Stimulated activated memory B cell treated with anti-CD40 and anti-IgM and Interleukin-4, amounts not matched to agents 10 μg/mL and 1 μg/mL and 100 μg/mL, for 72 hours (primary cell): Measurements from ENCODE around the gene SUPT20HL1.
"Not testable (repeated sequence)": the region's sequence is repeated elsewhere in the genome, so short reads cannot be mapped to it uniquely, and the experiment has no call there.

Experiments
- ATAC-seq: fragments of 150-1000 bp; cut with Tn5 transposase; 2 replicates; pipeline ENCODE4 v1.10.0; 2021
- H3K27ac Mint-ChIP-seq: one replicate; pipeline ENCODE4 v1.8.0; 2022; ENCODE audit warnings: mild to moderate bottlenecking, mixed read lengths
- H3K27me3 Mint-ChIP-seq: one replicate; pipeline ENCODE4 v1.8.0; 2022; ENCODE audit warnings: mixed read lengths
- H3K36me3 Mint-ChIP-seq: one replicate; pipeline ENCODE4 v1.8.0; 2022; ENCODE audit warnings: mixed read lengths
- H3K4me1 Mint-ChIP-seq: one replicate; pipeline ENCODE4 v1.8.0; 2022; ENCODE audit warnings: mixed read lengths
- H3K4me3 Mint-ChIP-seq: one replicate; pipeline ENCODE4 v1.8.0; 2022; ENCODE audit warnings: mild to moderate bottlenecking, moderate library complexity, mixed read lengths
- H3K9me3 Mint-ChIP-seq: one replicate; pipeline ENCODE4 v1.8.0; 2022; ENCODE audit warnings: mixed read lengths

SUPT20HL1 gene

DNA sequence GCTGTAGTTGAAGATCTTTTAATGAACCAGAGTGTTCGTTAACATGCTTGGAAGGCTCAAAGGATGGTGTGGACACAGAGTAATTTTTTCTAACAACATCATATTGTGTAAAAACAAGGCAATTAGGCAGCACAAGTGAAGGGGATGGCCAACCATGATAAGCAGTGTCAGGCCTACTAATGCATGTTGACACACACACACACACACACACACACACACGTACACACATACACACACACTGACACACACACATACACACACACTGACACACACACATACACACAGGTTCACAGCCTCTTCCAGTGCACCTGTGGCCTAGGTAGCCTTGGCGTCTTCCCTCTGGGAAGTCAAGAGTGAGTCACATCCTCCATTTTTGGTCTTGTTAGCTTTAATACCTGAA is at the start of gene SUPT20HL1:
SUPT20HL1 (plus strand) TSS at position 368 of the 400 bp plus-strand sequence. CDS start 2,122 bp downstream, outside the sequence.
- Mint-ChIP-seq H3K9me3 (no peaks in the 10 kb centered on the region), H3K36me3 (no peaks in the 10 kb centered on the region), H3K27ac (no peak within 1 kb of the TSS), H3K4me3 (no peak within 1 kb of the TSS), H3K4me1 (no peaks in the 10 kb centered on the region), H3K27me3 (no peaks in the 10 kb centered on the region)
- ATAC-seq: no peak

DNA sequence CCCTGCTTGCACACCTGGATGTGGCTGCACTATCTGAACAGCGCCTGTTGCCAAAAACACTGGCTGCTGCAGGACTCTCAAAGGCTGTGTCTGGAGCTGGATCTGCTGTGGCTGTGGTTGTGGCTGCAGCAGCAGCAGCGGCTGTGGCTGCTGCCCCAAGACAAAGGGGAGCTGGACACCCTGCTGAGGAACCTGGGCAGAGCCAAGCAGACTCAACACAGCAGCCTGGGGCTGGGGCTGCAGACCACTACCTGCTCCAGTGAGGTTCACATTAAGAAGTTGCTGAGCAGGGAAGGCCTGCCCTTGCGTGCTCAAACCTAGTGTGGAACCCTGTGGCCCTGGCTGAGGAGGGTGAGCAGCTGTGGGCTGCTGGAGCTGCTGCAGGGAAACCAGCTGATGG is 49.5 kb upstream of the SUPT20HL1 start:
- not testable (repeated sequence) for H3K9me3 Mint-ChIP-seq, H3K27me3 Mint-ChIP-seq, H3K4me3 Mint-ChIP-seq

DNA sequence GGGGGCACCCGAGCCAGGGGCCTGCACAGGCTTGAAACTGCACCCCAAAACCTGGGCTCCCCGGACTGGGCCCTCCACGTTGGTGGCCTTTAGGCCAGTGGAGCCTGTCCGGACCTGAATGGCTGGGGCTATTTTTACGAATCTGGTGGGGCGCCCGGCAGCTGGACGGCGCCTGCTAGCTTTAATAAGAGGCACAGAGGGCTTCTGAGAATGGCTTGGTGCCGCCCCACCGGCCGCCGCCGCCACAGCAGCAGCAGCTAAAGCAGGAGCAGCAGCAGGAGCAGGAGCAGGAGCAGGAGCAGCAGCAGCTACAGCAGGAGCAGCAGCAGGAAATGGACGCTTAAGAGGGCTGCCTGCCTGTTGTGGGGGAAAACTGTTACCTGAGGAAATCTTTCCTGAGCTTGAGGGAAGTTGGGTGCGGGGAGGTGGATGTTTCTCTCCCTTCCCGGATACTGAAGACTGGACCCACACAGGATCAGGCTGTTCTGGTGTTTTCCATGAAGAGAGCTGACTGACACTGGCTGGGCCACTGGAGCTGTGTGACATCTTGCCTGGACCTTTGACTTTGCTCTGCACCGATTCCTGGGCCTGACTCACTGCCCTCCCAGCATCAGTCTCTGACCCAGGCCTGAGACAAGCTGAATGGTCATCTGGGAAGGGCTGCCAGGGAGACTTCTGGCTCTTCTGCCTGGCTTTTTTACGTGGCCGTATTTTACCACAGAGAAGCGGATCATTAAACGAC is 48.8 kb upstream of the SUPT20HL1 start:
- H3K9me3 Mint-ChIP-seq, H3K4me3 Mint-ChIP-seq, H3K4me1 Mint-ChIP-seq, H3K27me3 Mint-ChIP-seq, H3K27ac Mint-ChIP-seq, ATAC-seq, H3K36me3 Mint-ChIP-seq: not testable (repeated sequence)

More for the DNA sequence above, 49.5 kb upstream of the SUPT20HL1 start:
- not testable (repeated sequence) for ATAC-seq, H3K4me1 Mint-ChIP-seq, H3K27ac Mint-ChIP-seq, H3K36me3 Mint-ChIP-seq

- not testable (repeated sequence) for H3K27me3 Mint-ChIP-seq, H3K4me1 Mint-ChIP-seq, H3K36me3 Mint-ChIP-seq, ATAC-seq, H3K9me3 Mint-ChIP-seq, H3K4me3 Mint-ChIP-seq, H3K27ac Mint-ChIP-seq
Observed at GRCh38 chrX:24312249-24312607, 48.2 kb upstream of the SUPT20HL1 start.

GRCh38 chrX:24314019-24314635 is 46.3 kb upstream of the SUPT20HL1 start, which contains the start of gene SUPT20HL2:
SUPT20HL2 (minus strand) TSS chrX:24314069; CDS start chrX:24313315, 754 bp downstream.
- H3K4me3 Mint-ChIP-seq: no peak within 1 kb of the TSS
- H3K4me1 Mint-ChIP-seq: no peaks in the 10 kb centered on the region

GRCh38 chrX:24316111-24316510 is 44.3 kb upstream of the SUPT20HL1 start:
- Mint-ChIP-seq H3K9me3 (no peaks in the 10 kb centered on the region), H3K4me3 (no peak overlapping the region), H3K27ac (no peak overlapping the region), H3K4me1 (no peaks in the 10 kb centered on the region), H3K27me3 (no peaks in the 10 kb centered on the region), H3K36me3 (no peaks in the 10 kb centered on the region)
- ATAC-seq: no peak

More at GRCh38 chrX:24314019-24314635, 46.3 kb upstream of the SUPT20HL1 start, which contains the start of gene SUPT20HL2:
- Mint-ChIP-seq H3K36me3 (no peaks in the 10 kb centered on the region), H3K27ac (no peak within 1 kb of the TSS), H3K27me3 (no peaks in the 10 kb centered on the region), H3K9me3 (no peaks in the 10 kb centered on the region)
- no peak for ATAC-seq

DNA sequence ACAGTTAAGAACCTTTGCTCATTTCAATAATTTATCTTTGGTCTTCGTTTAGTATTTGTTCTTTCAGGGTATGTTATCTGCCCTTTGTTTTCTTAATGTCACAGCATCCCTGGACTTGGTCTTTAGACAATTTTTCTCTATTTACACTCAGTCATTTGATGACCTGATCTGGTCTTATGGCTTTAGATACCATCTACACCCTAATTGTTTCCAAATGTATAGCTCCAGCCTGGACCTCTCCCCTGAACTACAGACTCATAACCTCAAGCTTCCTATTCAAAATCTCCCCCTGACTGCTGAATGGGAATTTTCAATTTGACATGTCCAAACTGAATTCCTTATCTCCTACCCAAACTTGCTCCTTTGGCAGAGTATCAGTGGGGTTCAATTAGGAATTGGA is 42.9 kb upstream of the SUPT20HL1 start:
- Mint-ChIP-seq H3K4me1 (no peaks in the 10 kb centered on the region), H3K9me3 (no peaks in the 10 kb centered on the region), H3K4me3 (no peak overlapping the region), H3K27me3 (no peaks in the 10 kb centered on the region), H3K36me3 (no peaks in the 10 kb centered on the region), H3K27ac (no peak overlapping the region)
- ATAC-seq: no peak

DNA sequence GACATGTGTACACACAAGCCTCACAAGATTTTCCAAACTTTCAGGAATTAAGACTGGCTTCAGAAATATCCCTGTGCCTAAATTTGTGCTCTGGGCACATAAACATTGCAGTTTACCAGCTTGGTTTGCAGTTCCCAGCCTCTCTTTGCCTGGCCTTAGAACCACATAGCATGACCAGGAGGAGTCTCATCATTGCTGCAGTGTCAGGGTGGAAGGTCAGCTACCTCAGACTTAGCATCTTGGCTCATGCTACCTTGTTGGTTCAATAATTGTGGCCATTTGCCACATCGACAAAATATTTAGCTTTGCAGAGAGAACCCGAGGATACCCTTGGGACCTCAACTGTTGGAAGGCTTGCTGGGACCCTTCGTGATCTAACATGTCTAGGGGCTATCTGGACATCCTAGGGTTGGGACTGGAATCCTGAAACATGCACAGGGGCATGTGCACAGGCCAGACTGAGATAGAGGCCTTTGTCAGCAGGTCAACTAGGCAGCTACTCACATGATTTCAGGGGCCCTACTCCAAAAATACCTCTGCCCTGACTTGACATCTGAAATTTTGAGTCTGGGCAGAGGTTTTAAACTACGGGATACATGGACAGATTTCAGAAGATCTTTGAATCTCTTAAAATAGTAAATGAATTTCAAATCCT is 38.6 kb upstream of the SUPT20HL1 start:
- H3K27me3 Mint-ChIP-seq: peaks cover 9% of the 10 kb centered on the region

DNA sequence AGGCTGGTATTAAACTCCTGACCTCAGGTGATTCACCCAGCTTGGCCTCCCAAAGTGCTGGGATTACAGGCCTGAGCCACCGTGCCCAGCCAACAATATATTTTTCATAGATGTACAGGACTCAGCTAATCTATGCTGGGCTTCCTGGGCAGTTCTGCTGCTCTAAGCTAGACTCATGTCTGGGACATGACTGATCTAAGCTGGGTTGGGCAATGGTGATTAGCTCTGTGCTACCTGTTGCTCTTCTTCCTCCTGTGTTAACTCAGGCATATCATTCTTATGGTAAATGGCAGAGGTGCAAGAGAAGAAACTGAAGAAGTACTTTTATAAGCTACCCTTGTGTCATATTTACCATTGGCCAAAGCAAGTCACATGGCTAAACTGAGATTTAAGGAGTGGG is 35.2 kb upstream of the SUPT20HL1 start:
- Mint-ChIP-seq H3K27ac (no peak overlapping the region), H3K4me3 (no peak overlapping the region), H3K27me3 (peaks cover 9% of the 10 kb centered on the region), H3K36me3 (no peaks in the 10 kb centered on the region), H3K9me3 (no peaks in the 10 kb centered on the region), H3K4me1 (no peaks in the 10 kb centered on the region)
- ATAC-seq: no peak

More for the DNA sequence above, 38.6 kb upstream of the SUPT20HL1 start:
- H3K4me3 Mint-ChIP-seq: no peak overlapping the region
- no peaks in the 10 kb centered on the region for H3K36me3 Mint-ChIP-seq
- H3K27ac Mint-ChIP-seq: no peak overlapping the region
- no peak for ATAC-seq
- H3K9me3 Mint-ChIP-seq: no peaks in the 10 kb centered on the region
- no peaks in the 10 kb centered on the region for H3K4me1 Mint-ChIP-seq

GRCh38 chrX:24332878-24333277 is 27.6 kb upstream of the SUPT20HL1 start:
- no peaks in the 10 kb centered on the region for H3K4me1 Mint-ChIP-seq
- H3K27ac Mint-ChIP-seq: no peak overlapping the region
- ATAC-seq: no peak
- no peak overlapping the region for H3K4me3 Mint-ChIP-seq
- no peaks in the 10 kb centered on the region for H3K9me3 Mint-ChIP-seq
- H3K36me3 Mint-ChIP-seq: no peaks in the 10 kb centered on the region
- H3K27me3 Mint-ChIP-seq: peaks cover 10% of the 10 kb centered on the region

- no peaks in the 10 kb centered on the region for H3K4me1 Mint-ChIP-seq
- H3K9me3 Mint-ChIP-seq: no peaks in the 10 kb centered on the region
- H3K36me3 Mint-ChIP-seq: no peaks in the 10 kb centered on the region
- no peak overlapping the region for H3K4me3 Mint-ChIP-seq
- peaks cover 10% of the 10 kb centered on the region for H3K27me3 Mint-ChIP-seq
- H3K27ac Mint-ChIP-seq: no peak overlapping the region
- ATAC-seq: no peak
Observed at GRCh38 chrX:24333371-24333770, 27.1 kb upstream of the SUPT20HL1 start.

GRCh38 chrX:24334461-24334860 is 26.0 kb upstream of the SUPT20HL1 start:
- Mint-ChIP-seq H3K27ac (no peak overlapping the region), H3K9me3 (no peaks in the 10 kb centered on the region), H3K4me3 (no peak overlapping the region), H3K27me3 (peaks cover 10% of the 10 kb centered on the region), H3K36me3 (no peaks in the 10 kb centered on the region), H3K4me1 (no peaks in the 10 kb centered on the region)
- no peak for ATAC-seq

- H3K27me3 Mint-ChIP-seq: peaks cover 10% of the 10 kb centered on the region
- ATAC-seq: no peak
- no peak overlapping the region for H3K4me3 Mint-ChIP-seq
- H3K9me3 Mint-ChIP-seq: no peaks in the 10 kb centered on the region
- no peaks in the 10 kb centered on the region for H3K36me3 Mint-ChIP-seq
- H3K27ac Mint-ChIP-seq: no peak overlapping the region
- H3K4me1 Mint-ChIP-seq: no peaks in the 10 kb centered on the region
Observed at GRCh38 chrX:24335871-24336270, 24.6 kb upstream of the SUPT20HL1 start.

DNA sequence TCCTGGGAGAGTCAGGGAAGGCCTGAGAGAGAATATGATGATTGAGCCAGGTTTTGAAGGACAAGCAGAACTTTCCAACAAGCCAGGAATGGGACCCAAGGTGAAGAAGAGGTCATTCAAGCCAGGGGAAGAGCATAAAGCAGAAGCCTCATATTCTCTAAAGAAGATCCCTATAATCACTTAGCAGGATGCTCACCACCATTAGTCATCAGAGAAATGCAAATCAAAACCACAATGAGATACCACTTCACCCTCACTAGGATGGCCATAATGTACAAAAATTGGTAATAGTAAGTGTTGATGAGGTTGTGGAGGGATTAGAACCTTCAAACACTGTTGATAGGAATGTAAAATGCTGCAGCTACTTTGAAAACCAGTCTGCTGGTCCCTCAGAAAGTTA is 20.5 kb upstream of the SUPT20HL1 start:
- H3K4me3 Mint-ChIP-seq: no peak overlapping the region
- H3K9me3 Mint-ChIP-seq: no peaks in the 10 kb centered on the region
- no peaks in the 10 kb centered on the region for H3K36me3 Mint-ChIP-seq
- peaks cover 6% of the 10 kb centered on the region for H3K4me1 Mint-ChIP-seq
- no peaks in the 10 kb centered on the region for H3K27me3 Mint-ChIP-seq
- no peak overlapping the region for H3K27ac Mint-ChIP-seq
- no peak for ATAC-seq

DNA sequence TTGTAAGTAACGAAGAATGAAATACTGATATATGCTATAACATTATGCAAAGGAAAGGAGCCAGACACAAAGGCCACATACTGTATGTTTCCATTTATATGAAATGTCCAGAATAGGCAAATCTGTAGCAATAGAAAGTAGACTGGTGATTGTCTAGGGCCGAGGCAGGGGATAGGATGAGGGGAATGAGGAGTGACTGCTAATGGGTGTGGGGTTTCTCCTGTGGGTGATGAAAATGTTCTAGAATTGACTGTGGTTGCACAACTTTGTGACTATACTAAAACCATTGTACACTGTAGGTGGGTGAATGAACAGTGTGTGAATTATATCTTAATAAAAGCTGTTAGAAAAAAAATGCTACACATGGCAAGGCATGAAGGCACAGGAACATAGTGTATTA is 19.9 kb upstream of the SUPT20HL1 start:
- ATAC-seq: no peak
- Mint-ChIP-seq H3K9me3 (no peaks in the 10 kb centered on the region), H3K27ac (no peak overlapping the region), H3K27me3 (no peaks in the 10 kb centered on the region), H3K4me1 (peaks cover 6% of the 10 kb centered on the region), H3K36me3 (no peaks in the 10 kb centered on the region), H3K4me3 (no peak overlapping the region)

DNA sequence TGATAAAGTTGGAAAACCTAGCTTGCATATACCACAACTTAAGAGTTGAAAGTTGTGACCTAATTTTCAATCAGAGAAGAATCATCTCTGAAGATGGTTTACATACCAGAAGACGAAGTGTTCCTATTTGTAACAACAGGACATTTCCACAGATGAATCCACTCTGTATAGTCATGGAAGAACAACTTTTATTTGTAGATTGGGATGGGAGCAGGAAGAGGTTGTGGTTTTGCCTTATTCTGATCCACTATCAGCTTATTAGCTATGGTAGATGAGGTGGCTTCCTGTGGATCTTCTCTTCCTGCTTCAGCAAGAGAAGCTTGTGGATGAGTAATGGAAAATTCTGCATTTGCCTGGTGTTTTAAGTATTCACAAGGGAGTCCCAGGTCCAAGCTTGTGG is 18.6 kb upstream of the SUPT20HL1 start:
- no peaks in the 10 kb centered on the region for H3K36me3 Mint-ChIP-seq
- H3K4me1 Mint-ChIP-seq: peaks cover 6% of the 10 kb centered on the region

More for the DNA sequence above, 18.6 kb upstream of the SUPT20HL1 start:
- Mint-ChIP-seq H3K27me3 (no peaks in the 10 kb centered on the region), H3K9me3 (no peaks in the 10 kb centered on the region), H3K27ac (no peak overlapping the region), H3K4me3 (no peak overlapping the region)
- no peak for ATAC-seq
